Central memory CD8-positive, alpha-beta T cell (primary cell): ENCODE measurements around the gene SLX4IP.
A peak's percentile ranks its signal among the peaks of the same experiment; 100 is the strongest.

ENCODE experiments used
- ATAC-seq: fragments of 150-1000 bp; cut with Tn5 transposase; replicated peaks from 2 replicates; pipeline ENCODE4 v1.10.0; 2022; ENCODE audit warnings: mild to moderate bottlenecking, moderate FRiP score, moderate number of reproducible peaks; ENCODE audit not compliant: poor library complexity, severe bottlenecking; ENCODE audit errors: extremely low read depth
- DNase-seq, 2 donors: peaks; one replicate each; pipeline ENCODE4 v3.0.0; 2021; ENCODE audit warnings: low spot score in 2 of 2
- H3K27ac Mint-ChIP-seq: one replicate; pipeline ENCODE4 v1.8.0; 2022; ENCODE audit warnings: low read depth, mild to moderate bottlenecking, moderate library complexity, mixed read lengths
- H3K27me3 Mint-ChIP-seq: one replicate; pipeline ENCODE4 v1.8.0; 2022; ENCODE audit warnings: mixed read lengths
- H3K36me3 Mint-ChIP-seq: one replicate; pipeline ENCODE4 v1.8.0; 2022; ENCODE audit warnings: mild to moderate bottlenecking, moderate library complexity, mixed read lengths; ENCODE audit not compliant: insufficient read depth
- H3K4me1 Mint-ChIP-seq: one replicate; pipeline ENCODE4 v1.8.0; 2022; ENCODE audit warnings: mixed read lengths
- H3K4me3 Mint-ChIP-seq: one replicate; pipeline ENCODE4 v1.8.0; 2022; ENCODE audit warnings: mild to moderate bottlenecking, moderate library complexity, mixed read lengths
- H3K9me3 Mint-ChIP-seq: one replicate; pipeline ENCODE4 v1.8.0; 2022; ENCODE audit warnings: mixed read lengths

SLX4IP gene

DNA sequence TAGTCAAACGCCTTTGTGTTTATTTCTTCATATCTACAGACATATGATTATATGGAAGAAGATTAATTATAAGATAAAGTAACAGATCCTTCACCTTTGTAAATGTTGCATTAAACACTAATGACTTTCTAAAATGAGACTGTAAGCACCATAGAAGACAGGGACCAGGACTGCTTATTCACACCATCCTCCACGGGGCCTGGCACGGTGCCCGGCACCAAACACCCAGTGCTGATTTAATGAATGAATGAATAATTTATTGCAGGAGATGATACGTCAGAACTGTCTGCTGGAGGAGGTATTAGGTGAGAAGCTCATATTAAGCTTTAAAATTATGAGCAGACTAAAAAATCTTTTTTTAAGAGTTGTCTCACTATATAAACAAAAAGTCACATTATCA, 88.3 kb downstream of the SLX4IP start:
- ATAC-seq: no peak

DNA sequence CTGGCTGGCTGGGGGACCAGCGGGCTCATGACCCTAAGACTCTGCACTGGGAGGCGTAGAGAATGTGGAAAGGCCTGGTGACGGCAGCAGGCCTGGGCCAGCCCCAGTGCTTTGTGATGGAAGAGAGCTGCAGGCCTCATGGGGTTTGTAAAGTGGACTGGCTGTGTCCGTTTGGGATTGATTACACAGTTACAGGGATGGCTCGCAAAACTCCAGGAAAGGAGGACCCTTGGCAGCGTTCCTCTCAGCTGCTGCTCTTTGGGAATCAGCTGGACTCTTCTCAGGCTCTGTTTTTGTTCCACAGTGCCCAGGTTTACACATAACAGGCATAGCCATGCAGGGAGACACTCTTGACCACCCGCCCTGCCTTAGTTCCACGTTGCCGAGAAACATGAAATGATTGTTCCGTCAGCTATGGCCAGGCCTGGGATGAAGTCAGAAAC, 89.0 kb downstream of the SLX4IP start:
- Mint-ChIP-seq H3K4me3 (no peak overlapping the region), H3K27me3 (no peaks in the 10 kb centered on the region), H3K9me3 (no peaks in the 10 kb centered on the region), H3K36me3 (peaks cover 2% of the 10 kb centered on the region), H3K4me1 (peaks cover 19% of the 10 kb centered on the region), H3K27ac (peak overlapping the region; percentile 20)
- ATAC-seq (no peak), DNase-seq (no peak)

More for the DNA sequence above, 88.3 kb downstream of the SLX4IP start:
- H3K27me3 Mint-ChIP-seq: no peaks in the 10 kb centered on the region
- H3K4me1 Mint-ChIP-seq: peaks cover 20% of the 10 kb centered on the region
- H3K4me3 Mint-ChIP-seq: no peak overlapping the region
- no peaks in the 10 kb centered on the region for H3K9me3 Mint-ChIP-seq
- H3K36me3 Mint-ChIP-seq: peaks cover 2% of the 10 kb centered on the region
- peak overlapping the region; percentile 20 for H3K27ac Mint-ChIP-seq
- DNase-seq: no peak

DNA sequence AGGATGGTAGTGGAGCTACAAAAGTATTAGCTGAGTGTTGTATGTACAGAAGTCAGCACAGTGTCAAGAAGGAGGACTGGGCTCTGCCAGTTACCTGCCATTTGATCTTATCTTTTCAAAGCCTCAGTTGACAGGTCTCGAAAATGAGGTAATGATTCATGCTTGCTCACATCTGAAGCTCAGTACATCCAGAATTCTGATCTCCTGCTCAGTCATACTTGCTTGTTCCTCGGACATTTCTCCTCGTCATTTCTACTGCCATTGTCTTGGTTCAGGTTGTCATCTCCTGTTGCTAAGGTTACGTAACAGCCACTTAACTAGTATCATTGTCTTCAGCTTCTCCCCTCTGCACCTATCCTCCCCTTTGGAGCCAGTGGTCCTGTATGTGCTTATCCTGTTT, 89.5 kb downstream of the SLX4IP start:
- H3K4me3 Mint-ChIP-seq: no peak overlapping the region
- no peak overlapping the region for H3K27ac Mint-ChIP-seq
- DNase-seq (no peak), ATAC-seq (no peak)
- no peaks in the 10 kb centered on the region for H3K9me3 Mint-ChIP-seq
- peaks cover 13% of the 10 kb centered on the region for H3K4me1 Mint-ChIP-seq
- peaks cover 2% of the 10 kb centered on the region for H3K36me3 Mint-ChIP-seq
- no peaks in the 10 kb centered on the region for H3K27me3 Mint-ChIP-seq

DNA sequence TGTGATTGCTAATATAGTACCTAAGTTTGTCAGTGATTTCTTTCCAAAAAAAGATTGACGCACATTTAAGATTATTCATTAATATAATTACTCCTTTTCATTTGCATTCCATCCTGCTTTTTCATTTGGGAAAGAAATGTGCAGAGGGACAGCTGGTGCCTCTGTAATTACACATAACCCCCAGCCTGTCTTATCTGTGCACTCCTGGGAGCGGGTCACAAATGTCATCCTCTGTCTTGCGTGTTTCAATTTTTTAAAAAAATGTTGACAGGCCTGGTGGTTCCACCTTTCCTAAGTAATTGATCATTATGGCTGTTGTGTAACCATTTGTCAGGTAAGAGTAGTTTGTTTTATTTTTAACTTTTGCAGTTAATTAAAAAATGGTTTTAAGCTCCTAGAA, 92.7 kb downstream of the SLX4IP start:
- no peak overlapping the region for H3K4me3 Mint-ChIP-seq
- H3K27me3 Mint-ChIP-seq: no peaks in the 10 kb centered on the region
- peaks cover 6% of the 10 kb centered on the region for H3K4me1 Mint-ChIP-seq
- H3K36me3 Mint-ChIP-seq: peaks cover 2% of the 10 kb centered on the region
- H3K27ac Mint-ChIP-seq: no peak overlapping the region
- no peak for ATAC-seq
- no peaks in the 10 kb centered on the region for H3K9me3 Mint-ChIP-seq
- DNase-seq: no peak

DNA sequence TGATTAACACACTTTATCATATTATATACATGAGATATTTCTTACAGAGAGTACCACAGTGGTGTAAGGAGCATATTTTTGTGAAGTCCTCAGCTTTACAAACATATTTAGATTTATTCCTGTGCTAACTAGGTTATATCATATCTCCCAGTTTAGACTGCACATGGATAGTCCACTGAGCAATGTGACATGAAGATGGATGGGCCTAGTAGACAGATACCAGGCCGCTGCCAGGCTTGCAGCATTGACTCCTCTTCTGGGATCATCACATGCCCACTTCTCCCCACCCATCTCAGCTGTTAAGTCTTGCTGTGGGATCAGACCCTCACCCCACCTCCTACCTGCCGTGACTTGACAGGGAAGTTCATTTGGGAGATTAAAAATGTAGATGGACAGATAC, 95.8 kb downstream of the SLX4IP start:
- Mint-ChIP-seq H3K36me3 (no peaks in the 10 kb centered on the region), H3K4me1 (peaks cover 6% of the 10 kb centered on the region), H3K27me3 (no peaks in the 10 kb centered on the region), H3K27ac (no peak overlapping the region), H3K4me3 (no peak overlapping the region), H3K9me3 (no peaks in the 10 kb centered on the region)
- DNase-seq: no peak
- ATAC-seq: no peak

DNA sequence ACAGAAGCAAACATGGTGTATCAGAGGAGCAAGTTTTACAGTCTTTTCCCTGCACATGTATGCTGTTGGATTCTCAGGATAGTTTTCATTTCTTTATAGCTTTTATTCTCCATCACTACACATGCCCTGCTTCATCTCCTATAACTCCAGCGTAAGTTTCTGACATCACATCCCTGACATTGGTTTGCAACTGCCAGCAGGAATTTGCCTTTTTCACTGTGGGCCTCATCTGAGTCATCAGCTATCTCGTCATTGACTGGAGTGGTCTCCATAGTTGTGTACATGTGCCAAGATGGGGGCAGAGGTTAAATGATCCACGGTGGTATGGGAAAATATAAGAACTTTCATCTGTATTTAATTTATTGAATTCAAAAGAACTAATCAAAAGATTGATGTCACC, 96.7 kb downstream of the SLX4IP start:
- H3K9me3 Mint-ChIP-seq: no peaks in the 10 kb centered on the region
- no peaks in the 10 kb centered on the region for H3K27me3 Mint-ChIP-seq
- no peak overlapping the region for H3K27ac Mint-ChIP-seq
- DNase-seq: no peak
- no peaks in the 10 kb centered on the region for H3K36me3 Mint-ChIP-seq
- no peak for ATAC-seq
- H3K4me1 Mint-ChIP-seq: peaks cover 6% of the 10 kb centered on the region
- no peak overlapping the region for H3K4me3 Mint-ChIP-seq

DNA sequence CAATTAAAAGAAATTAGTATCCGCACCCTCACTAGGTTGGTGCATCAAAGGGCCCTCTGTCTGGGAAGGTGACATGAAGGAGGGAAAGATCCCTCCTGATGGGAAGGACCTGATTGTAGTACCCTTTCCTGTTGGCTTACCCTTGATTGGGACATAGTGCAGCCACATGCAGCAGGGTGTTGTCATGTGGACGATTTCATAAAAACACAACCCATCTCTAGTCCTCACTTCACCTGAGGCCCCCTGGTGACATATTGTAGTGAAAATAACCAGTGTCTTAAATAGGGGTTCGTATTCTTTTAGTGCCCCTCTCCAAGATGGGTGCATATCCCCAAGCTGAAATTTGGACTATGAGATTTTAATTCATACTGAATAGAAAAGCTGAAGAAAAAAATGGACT, 97.3 kb downstream of the SLX4IP start:
- Mint-ChIP-seq H3K4me1 (peaks cover 6% of the 10 kb centered on the region), H3K27ac (no peak overlapping the region), H3K27me3 (no peaks in the 10 kb centered on the region), H3K9me3 (no peaks in the 10 kb centered on the region), H3K4me3 (no peak overlapping the region), H3K36me3 (no peaks in the 10 kb centered on the region)
- DNase-seq: no peak
- no peak for ATAC-seq

DNA sequence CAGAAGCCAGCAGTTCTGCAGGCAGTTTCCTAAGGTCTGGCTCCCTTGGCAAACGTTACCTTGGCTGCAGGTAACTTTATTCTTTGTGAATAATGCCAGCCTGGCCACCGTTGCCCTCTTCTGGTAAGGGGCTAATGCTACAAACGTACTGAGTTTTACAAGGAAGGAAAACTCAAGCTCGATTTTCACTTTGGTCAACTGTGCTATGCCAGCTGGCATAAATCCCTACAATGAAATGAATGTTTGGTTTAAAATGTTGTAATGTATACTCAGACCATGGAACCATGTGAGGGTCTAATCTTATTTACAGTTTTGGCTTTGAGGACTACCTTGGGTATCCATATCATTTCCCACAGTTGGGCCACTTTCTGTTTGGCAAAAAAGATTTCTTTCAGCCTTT, 101.4 kb downstream of the SLX4IP start:
- Mint-ChIP-seq H3K9me3 (no peaks in the 10 kb centered on the region), H3K27me3 (no peaks in the 10 kb centered on the region), H3K4me3 (no peak overlapping the region), H3K4me1 (peaks cover 14% of the 10 kb centered on the region), H3K27ac (no peak overlapping the region), H3K36me3 (no peaks in the 10 kb centered on the region)
- ATAC-seq (no peak), DNase-seq (no peak)

DNA sequence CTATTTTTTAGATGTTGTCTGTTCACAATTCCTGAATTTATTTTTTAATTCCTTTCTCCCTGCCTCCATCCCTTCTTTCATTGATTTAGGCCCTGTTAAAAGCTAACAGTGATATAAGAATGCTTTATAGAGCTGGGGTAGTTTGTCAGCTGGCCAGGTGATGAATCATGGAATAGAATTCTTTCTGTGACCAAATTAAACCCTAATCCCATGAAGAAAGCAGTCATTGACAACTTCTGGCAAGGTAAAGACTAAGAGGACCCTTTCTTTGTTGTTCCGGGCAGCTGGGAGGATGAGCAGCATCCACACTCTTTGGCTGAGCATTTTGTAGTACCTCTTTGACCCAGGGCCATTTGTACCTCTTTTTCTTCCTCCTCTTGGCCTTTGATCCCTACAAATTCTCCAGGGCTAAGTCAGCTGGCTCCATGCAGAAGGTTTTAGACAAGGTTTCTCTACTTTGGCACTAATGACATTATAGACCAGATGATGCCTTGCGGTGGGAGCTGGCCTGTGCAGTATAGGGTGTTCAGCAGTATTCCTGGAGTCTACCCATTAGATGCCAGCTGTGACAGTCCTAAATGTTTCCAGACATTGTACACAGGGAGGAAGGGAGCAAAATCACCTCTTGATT, 102.9 kb downstream of the SLX4IP start:
- no peak for ATAC-seq
- H3K9me3 Mint-ChIP-seq: no peaks in the 10 kb centered on the region
- peaks cover 12% of the 10 kb centered on the region for H3K4me1 Mint-ChIP-seq
- H3K27me3 Mint-ChIP-seq: no peaks in the 10 kb centered on the region
- no peak for DNase-seq
- no peak overlapping the region for H3K4me3 Mint-ChIP-seq
- H3K36me3 Mint-ChIP-seq: no peaks in the 10 kb centered on the region
- no peak overlapping the region for H3K27ac Mint-ChIP-seq

DNA sequence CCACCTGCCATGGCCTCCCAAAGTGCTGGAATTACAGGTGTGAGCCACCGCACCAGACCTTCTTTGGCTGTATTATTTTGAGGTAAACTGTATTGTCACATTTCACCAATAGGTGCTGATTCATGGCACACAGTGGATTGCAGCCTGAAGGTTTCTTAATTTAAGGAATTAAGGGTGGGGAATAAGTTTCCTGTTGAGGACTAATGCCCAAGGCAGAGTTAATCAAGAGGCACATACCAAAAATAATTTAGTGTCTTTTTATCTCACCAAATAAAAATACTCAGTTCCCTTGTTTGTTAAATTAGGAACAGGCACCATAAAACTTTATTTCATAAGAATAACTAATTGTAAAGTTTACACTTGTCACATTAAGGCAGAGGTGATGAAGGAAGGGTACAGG, 103.7 kb downstream of the SLX4IP start:
- Mint-ChIP-seq H3K4me3 (no peak overlapping the region), H3K36me3 (no peaks in the 10 kb centered on the region), H3K27ac (no peak overlapping the region), H3K4me1 (peaks cover 16% of the 10 kb centered on the region), H3K9me3 (no peaks in the 10 kb centered on the region), H3K27me3 (no peaks in the 10 kb centered on the region)
- DNase-seq (no peak), ATAC-seq (no peak)

DNA sequence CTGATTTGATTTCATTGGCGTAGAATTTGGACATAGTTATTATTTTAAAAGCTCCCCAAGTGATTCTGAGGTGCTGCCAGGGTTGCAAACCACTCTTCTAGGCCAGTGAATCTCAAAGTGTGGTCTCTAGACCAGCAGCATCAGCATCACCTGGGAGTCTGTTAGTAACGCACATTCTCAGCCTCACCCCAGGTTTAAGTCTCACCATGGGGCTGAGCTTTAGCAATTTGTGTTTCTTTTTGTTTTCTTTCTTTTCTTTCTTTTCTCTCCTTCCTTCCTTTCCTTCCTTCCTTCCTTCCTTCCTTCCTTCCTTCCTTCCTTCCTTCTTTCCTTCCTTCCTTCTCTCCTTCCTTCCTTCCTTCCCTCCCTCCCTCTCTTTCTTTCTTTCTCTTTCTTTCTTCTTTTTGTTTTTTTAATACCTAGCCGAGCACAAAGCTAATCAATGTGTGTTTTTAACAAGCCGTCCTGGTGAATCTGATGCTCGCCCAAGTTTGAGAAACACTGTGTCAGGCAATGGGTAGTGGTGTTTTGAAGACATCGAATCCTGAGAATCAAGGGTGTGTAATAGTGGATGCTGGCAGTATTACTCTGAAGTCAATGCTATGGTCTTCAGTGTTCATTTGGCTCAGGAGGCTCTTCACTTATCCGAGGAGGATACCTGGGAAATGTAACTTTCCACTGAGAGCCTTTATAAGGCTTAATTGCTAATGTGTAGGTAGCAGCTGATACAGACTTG, 104.9 kb downstream of the SLX4IP start:
- H3K9me3 Mint-ChIP-seq: no peaks in the 10 kb centered on the region
- no peaks in the 10 kb centered on the region for H3K27me3 Mint-ChIP-seq
- no peak for DNase-seq
- peaks cover 16% of the 10 kb centered on the region for H3K4me1 Mint-ChIP-seq
- H3K36me3 Mint-ChIP-seq: no peaks in the 10 kb centered on the region
- H3K27ac Mint-ChIP-seq: peak overlapping the region; percentile 9
- ATAC-seq: no peak
- H3K4me3 Mint-ChIP-seq: no peak overlapping the region

DNA sequence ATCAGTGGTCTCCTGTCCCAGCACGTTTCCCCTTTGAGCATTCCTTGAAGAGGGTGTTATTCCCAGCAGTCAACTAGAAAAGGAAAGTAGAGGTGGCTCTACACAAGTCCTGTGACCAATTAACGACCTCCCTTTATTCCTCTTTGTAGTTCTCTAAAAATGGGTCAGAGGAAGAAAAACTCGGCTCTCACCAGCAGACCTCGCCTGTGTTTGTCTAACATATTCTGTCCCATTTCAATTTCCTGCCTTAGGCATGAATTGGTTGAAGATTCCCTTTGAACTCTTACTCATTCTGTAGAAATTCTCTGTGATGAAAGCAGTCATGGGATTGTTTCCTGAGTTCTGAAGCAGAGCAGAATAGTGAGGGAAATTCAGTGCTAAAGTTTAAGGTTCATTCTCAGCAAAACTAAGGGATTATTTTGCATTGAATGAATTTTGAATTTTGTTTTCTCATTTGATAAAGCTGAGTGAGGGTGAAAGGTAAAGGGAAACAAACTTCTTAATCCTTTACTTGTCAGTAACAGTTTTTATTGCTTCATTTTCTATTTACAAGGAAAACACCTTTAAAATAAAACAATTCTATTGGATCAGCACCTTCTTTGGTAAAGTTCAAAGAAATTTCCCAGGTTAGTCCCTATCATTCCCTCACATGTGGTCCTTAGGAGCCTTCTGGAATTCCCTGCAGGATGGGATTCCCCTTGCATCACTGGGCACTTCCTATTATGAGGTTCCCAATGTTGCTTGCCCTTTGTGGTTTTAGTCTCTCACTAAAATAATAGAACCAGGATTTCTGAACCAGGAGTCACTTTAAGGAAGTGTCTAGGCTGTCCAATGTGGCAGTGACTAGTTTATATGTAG, 105.8 kb downstream of the SLX4IP start:
- DNase-seq: no peak
- Mint-ChIP-seq H3K36me3 (no peaks in the 10 kb centered on the region), H3K27me3 (no peaks in the 10 kb centered on the region), H3K4me3 (no peak overlapping the region), H3K9me3 (no peaks in the 10 kb centered on the region), H3K27ac (no peak overlapping the region), H3K4me1 (peaks cover 16% of the 10 kb centered on the region)
- ATAC-seq: no peak
